ENCODE data around the gene GCSAML.

DNA sequence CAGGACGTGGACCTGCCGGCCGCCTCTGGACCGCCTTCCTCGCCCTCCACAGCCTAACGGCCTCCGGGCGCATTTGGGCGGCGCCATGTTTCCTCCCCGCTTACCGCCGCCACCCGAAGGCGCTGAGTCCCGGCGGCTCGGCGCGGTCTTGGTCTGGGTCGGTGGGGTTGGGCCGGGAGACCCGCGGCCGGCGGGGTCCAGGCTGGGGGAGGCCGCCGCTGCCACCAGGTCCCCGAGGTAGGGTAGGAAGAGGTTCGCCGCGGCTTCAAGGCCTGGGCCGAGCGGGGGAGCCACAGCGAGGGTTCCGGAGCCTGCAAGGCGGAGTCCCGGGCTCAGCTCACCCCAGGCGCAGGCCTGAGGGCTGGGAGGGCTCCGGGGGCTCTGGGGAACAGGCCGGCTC is 18.1 kb upstream of the GCSAML start:
- TF ChIP-seq, protein P1, sequence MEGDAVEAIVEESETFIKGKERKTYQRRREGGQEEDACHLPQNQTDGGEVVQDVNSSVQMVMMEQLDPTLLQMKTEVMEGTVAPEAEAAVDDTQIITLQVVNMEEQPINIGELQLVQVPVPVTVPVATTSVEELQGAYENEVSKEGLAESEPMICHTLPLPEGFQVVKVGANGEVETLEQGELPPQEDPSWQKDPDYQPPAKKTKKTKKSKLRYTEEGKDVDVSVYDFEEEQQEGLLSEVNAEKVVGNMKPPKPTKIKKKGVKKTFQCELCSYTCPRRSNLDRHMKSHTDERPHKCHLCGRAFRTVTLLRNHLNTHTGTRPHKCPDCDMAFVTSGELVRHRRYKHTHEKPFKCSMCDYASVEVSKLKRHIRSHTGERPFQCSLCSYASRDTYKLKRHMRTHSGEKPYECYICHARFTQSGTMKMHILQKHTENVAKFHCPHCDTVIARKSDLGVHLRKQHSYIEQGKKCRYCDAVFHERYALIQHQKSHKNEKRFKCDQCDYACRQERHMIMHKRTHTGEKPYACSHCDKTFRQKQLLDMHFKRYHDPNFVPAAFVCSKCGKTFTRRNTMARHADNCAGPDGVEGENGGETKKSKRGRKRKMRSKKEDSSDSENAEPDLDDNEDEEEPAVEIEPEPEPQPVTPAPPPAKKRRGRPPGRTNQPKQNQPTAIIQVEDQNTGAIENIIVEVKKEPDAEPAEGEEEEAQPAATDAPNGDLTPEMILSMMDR (IDR thresholded peaks at IDR 0.05): no peak
- TF ChIP-seq POLR2A (IDR thresholded peaks at IDR 0.05): no peak
- TF ChIP-seq EP300 (IDR thresholded peaks at IDR 0.05): no peak

Measured in tibial nerve (tissue), 4 donors.